SK-N-SH (cell line): ENCODE data around the gene SVIL. TPM values are rescaled to one million over a fixed set of nuclear protein-coding genes. Genes with fewer than 3 reads are reported as not detected.

Experiments
- CTCF ChIA-PET: fragments of 300-600, 350-600 bp; formaldehyde crosslinking; extraction: SDS; loops from one replicate; lab custom pipeline; 2021; lab: Yijun Ruan, JAX
- POLR2A ChIA-PET: fragments of 350-600 bp; sonication (Branson Sonifier 250); formaldehyde crosslinking; extraction: SDS; loops from one replicate; lab custom pipeline; 2020; ENCODE audit warnings: antibody characterized with exemption, inconsistent platforms; lab: Yijun Ruan, JAX
- DNase-seq: peaks from one replicate; pipeline ENCODE4 v3.0.0; 2012
- H2AFZ ChIP-seq: fragments of 200-600 bp; sonication (generic); 2 replicates; pipeline ENCODE4 v1.8.1; 2016; ENCODE audit warnings: antibody characterized with exemption, mild to moderate bottlenecking, low read depth
- H3F3A ChIP-seq: fragments of 200-600 bp; sonication (generic); replicated peaks from 2 replicates; pipeline ENCODE3; 2016; ENCODE audit warnings: antibody characterized with exemption, mild to moderate bottlenecking; ENCODE audit not compliant: insufficient read depth
- H3K27ac ChIP-seq, 2 experiments: fragments of 200-500 bp in 1 of 2; fragments of 200-600 bp in 1 of 2; sonication (Bioruptor generic) in 1 of 2; sonication (generic), shearing (Covaris generic) in 1 of 2; 2 replicates each; pipeline versions ENCODE4 v1.5.1 to v1.6.1; 2014 to 2016; ENCODE audit warnings: low read depth in 2 of 2, inconsistent platforms in 1 of 2, low read length in 1 of 2, mild to moderate bottlenecking in 1 of 2, mixed read lengths in 1 of 2
- H3K27me3 ChIP-seq: fragments of 200-600 bp; sonication (generic), shearing (Covaris generic); 2 replicates; pipeline ENCODE4 v1.6.1; 2016; ENCODE audit warnings: mixed run types; ENCODE audit not compliant: insufficient read depth
- H3K36me3 ChIP-seq, 2 experiments: fragments of 200-500 bp in 1 of 2; fragments of 200-600 bp in 1 of 2; sonication (Bioruptor generic) in 1 of 2; sonication (generic) in 1 of 2; replicated peaks in 1 of 2; 2 replicates each; pipeline versions ENCODE3 to v1.5.1; 2014 to 2016; ENCODE audit warnings: low read length in 1 of 2, mild to moderate bottlenecking in 1 of 2; ENCODE audit not compliant: insufficient read depth in 2 of 2, control insufficient read depth in 1 of 2
- H3K4me1 ChIP-seq, 2 experiments: fragments of 200-500 bp in 1 of 2; fragments of 200-600 bp in 1 of 2; sonication (Bioruptor generic) in 1 of 2; sonication (generic), shearing (Covaris generic) in 1 of 2; 2 replicates each; pipeline versions ENCODE4 v1.5.1 to v1.6.1; 2014 to 2016; ENCODE audit warnings: low read depth in 1 of 2, low read length in 1 of 2, mixed run types in 1 of 2; ENCODE audit not compliant: insufficient read depth in 2 of 2, control insufficient read depth in 1 of 2
- H3K4me2 ChIP-seq: fragments of 200-600 bp; sonication (generic), shearing (Covaris generic); 2 replicates; pipeline ENCODE4 v1.6.1; 2017; ENCODE audit warnings: mixed run types
- H3K4me3 ChIP-seq, 2 experiments: fragments of 200-500 bp in 1 of 2; fragments of 200-600 bp in 1 of 2; sonication (Bioruptor generic) in 1 of 2; sonication (generic), shearing (Covaris generic) in 1 of 2; 2 replicates each; pipeline versions ENCODE4 v1.5.1 to v1.8.1; 2014 to 2016; ENCODE audit warnings: low read depth in 2 of 2, inconsistent platforms in 1 of 2, low read length in 1 of 2, mild to moderate bottlenecking in 1 of 2, mixed read lengths in 1 of 2, moderate library complexity in 1 of 2
- H3K79me2 ChIP-seq: fragments of 200-600 bp; sonication (generic); 2 replicates; pipeline ENCODE4 v1.8.1; 2017; ENCODE audit warnings: mild to moderate bottlenecking; ENCODE audit not compliant: insufficient read depth
- H3K9ac ChIP-seq: fragments of 200-600 bp; sonication (generic); 2 replicates; pipeline ENCODE4 v1.6.1; 2017; ENCODE audit warnings: mixed run types
- H3K9me2 ChIP-seq: fragments of 200-600 bp; sonication (generic); 2 replicates; pipeline ENCODE4 v1.6.1; 2017; ENCODE audit warnings: mixed run types
- H3K9me3 ChIP-seq: fragments of 200-600 bp; sonication (generic); 2 replicates; pipeline ENCODE4 v1.6.1; 2017; ENCODE audit warnings: mixed run types, mild to moderate bottlenecking, moderate library complexity
- H4K20me1 ChIP-seq: fragments of 200-600 bp; sonication (generic); 2 replicates; pipeline ENCODE4 v1.6.1; 2017; ENCODE audit warnings: mild to moderate bottlenecking, mixed run types; ENCODE audit not compliant: insufficient read depth
- ELF1 ChIP-seq: IDR thresholded peaks from 2 replicates; pipeline ENCODE4 v1.4.0; 2012
- EZH2phosphoT487 ChIP-seq: fragments of 200-600 bp; sonication (generic); IDR thresholded peaks from 2 replicates; pipeline ENCODE4 v1.6.1; 2017; ENCODE audit warnings: low read depth, mixed run types, mild to moderate bottlenecking, antibody characterized with exemption, moderate library complexity, borderline replicate concordance
- FOXM1 ChIP-seq: IDR thresholded peaks from 2 replicates; pipeline ENCODE4 v1.4.0; 2012; ENCODE audit warnings: low read depth, mild to moderate bottlenecking
- MEF2A ChIP-seq: IDR thresholded peaks from 2 replicates; pipeline ENCODE4 v1.4.0; 2012; ENCODE audit warnings: low read depth, borderline replicate concordance
- NRF1 ChIP-seq: IDR thresholded peaks from 2 replicates; pipeline ENCODE4 v1.6.1; 2012; ENCODE audit warnings: low read depth, mild to moderate bottlenecking, low read length
- RCOR1 ChIP-seq: fragments of 150-350 bp; IDR thresholded peaks from 2 replicates; pipeline ENCODE4 v1.6.1; 2017; ENCODE audit warnings: antibody characterized with exemption, low read length
- USF1 ChIP-seq: IDR thresholded peaks from 2 replicates; pipeline ENCODE4 v1.4.0; 2012; ENCODE audit warnings: low read depth, borderline replicate concordance
- USF2 ChIP-seq: fragments of 150-350 bp; IDR thresholded peaks from 2 replicates; pipeline ENCODE4 v1.6.1; 2017; ENCODE audit warnings: antibody characterized with exemption, low read length, low read depth, borderline replicate concordance
- WGBS: methylation state at CpG from one replicate; pipeline ENCODE4 v1.1.6; 2017; ENCODE audit warnings: low lambda C conversion rate; 5-methylcytosine and 5-hydroxymethylcytosine counted together
- polyA plus RNA-seq, 3 experiments: library from polyadenylated mRNA; depleted of rRNA; stranded (reverse); fragments of >200 nt; gene quantifications; 2 replicates each; pipeline ENCODE4 v1.2.3, GENCODE V29; 2012
- TF ChIP-seq, protein P1 (sequence below): fragments of 200-600 bp; sonication (generic); IDR thresholded peaks from 2 replicates; pipeline ENCODE4 v1.6.1; 2017; ENCODE audit warnings: antibody characterized with exemption, mild to moderate bottlenecking, moderate library complexity
- TF ChIP-seq, protein P2 (sequence below): fragments of 150-350 bp; IDR thresholded peaks from 2 replicates; pipeline ENCODE4 v1.6.1; 2016; ENCODE audit warnings: mild to moderate bottlenecking, low read depth, low read length
- TF ChIP-seq, protein P3 (sequence below): IDR thresholded peaks from 2 replicates; pipeline ENCODE4 v1.6.1; 2012; ENCODE audit warnings: mild to moderate bottlenecking, low read depth, low read length, moderate library complexity

Gene SVIL
- polyA plus RNA-seq, 1 of the 3 experiments (the other 2 are of a cell fraction): 48.7 TPM

GRCh38 chr10:29612657-29613056, 22.1 kb downstream of the SVIL start:
- Histone ChIP-seq H3K4me3 (no peak overlapping the region), H2AFZ (no peak overlapping the region), H3K27me3 (no peaks in the 10 kb centered on the region), H4K20me1 (peaks cover 80% of the 10 kb centered on the region), H3K27ac (no peak overlapping the region), H3K4me1 (0 out of 4 replicates have a peak, but pooled peaks cover 0 to 5% of the 10 kb centered on the region in 2 experiments), H3K9me3 (no peaks in the 10 kb centered on the region), H3K79me2 (peaks cover 73% of the 10 kb centered on the region), H3K9ac (no peak overlapping the region), H3K9me2 (no peaks in the 10 kb centered on the region), H3F3A (peaks cover 7% of the 10 kb centered on the region), H3K36me3 (peaks cover 0 to 25% of the 10 kb centered on the region in 2 experiments), H3K4me2 (no peak overlapping the region)
- ChIA-PET CTCF (no interaction called here), POLR2A (no interaction called here)
- 99% methylated on average over 8 of the region's 8 CpGs for WGBS
- TF ChIP-seq, protein P1, sequence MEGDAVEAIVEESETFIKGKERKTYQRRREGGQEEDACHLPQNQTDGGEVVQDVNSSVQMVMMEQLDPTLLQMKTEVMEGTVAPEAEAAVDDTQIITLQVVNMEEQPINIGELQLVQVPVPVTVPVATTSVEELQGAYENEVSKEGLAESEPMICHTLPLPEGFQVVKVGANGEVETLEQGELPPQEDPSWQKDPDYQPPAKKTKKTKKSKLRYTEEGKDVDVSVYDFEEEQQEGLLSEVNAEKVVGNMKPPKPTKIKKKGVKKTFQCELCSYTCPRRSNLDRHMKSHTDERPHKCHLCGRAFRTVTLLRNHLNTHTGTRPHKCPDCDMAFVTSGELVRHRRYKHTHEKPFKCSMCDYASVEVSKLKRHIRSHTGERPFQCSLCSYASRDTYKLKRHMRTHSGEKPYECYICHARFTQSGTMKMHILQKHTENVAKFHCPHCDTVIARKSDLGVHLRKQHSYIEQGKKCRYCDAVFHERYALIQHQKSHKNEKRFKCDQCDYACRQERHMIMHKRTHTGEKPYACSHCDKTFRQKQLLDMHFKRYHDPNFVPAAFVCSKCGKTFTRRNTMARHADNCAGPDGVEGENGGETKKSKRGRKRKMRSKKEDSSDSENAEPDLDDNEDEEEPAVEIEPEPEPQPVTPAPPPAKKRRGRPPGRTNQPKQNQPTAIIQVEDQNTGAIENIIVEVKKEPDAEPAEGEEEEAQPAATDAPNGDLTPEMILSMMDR: no peak
- no peak for TF ChIP-seq MEF2A
- no peak for TF ChIP-seq NRF1
- TF ChIP-seq USF1: no peak
- TF ChIP-seq USF2: no peak
- TF ChIP-seq ELF1: no peak
- TF ChIP-seq, protein P2, sequence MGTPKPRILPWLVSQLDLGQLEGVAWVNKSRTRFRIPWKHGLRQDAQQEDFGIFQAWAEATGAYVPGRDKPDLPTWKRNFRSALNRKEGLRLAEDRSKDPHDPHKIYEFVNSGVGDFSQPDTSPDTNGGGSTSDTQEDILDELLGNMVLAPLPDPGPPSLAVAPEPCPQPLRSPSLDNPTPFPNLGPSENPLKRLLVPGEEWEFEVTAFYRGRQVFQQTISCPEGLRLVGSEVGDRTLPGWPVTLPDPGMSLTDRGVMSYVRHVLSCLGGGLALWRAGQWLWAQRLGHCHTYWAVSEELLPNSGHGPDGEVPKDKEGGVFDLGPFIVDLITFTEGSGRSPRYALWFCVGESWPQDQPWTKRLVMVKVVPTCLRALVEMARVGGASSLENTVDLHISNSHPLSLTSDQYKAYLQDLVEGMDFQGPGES: no peak
- TF ChIP-seq FOXM1: no peak
- no peak for DNase-seq

- Histone ChIP-seq H3F3A (peaks cover 7% of the 10 kb centered on the region), H3K27me3 (no peaks in the 10 kb centered on the region), H3K9me2 (no peaks in the 10 kb centered on the region), H3K4me2 (no peak overlapping the region), H3K4me3 (no peak overlapping the region), H3K27ac (no peak overlapping the region), H3K9me3 (no peaks in the 10 kb centered on the region), H3K36me3 (peaks cover 0 to 21% of the 10 kb centered on the region in 2 experiments), H3K9ac (no peak overlapping the region), H3K79me2 (peaks cover 65% of the 10 kb centered on the region), H4K20me1 (peaks cover 75% of the 10 kb centered on the region), H2AFZ (no peak overlapping the region), H3K4me1 (peaks cover 0 to 5% of the 10 kb centered on the region in 2 experiments; a peak in 1 of 4 replicates)
- DNase-seq: no peak
- 86% methylated on average over 6 of the region's 6 CpGs for WGBS
- POLR2A ChIA-PET: no interaction called here
- TF ChIP-seq EZH2phosphoT487: no peak
- no peak for TF ChIP-seq ELF1
- TF ChIP-seq, protein P3, sequence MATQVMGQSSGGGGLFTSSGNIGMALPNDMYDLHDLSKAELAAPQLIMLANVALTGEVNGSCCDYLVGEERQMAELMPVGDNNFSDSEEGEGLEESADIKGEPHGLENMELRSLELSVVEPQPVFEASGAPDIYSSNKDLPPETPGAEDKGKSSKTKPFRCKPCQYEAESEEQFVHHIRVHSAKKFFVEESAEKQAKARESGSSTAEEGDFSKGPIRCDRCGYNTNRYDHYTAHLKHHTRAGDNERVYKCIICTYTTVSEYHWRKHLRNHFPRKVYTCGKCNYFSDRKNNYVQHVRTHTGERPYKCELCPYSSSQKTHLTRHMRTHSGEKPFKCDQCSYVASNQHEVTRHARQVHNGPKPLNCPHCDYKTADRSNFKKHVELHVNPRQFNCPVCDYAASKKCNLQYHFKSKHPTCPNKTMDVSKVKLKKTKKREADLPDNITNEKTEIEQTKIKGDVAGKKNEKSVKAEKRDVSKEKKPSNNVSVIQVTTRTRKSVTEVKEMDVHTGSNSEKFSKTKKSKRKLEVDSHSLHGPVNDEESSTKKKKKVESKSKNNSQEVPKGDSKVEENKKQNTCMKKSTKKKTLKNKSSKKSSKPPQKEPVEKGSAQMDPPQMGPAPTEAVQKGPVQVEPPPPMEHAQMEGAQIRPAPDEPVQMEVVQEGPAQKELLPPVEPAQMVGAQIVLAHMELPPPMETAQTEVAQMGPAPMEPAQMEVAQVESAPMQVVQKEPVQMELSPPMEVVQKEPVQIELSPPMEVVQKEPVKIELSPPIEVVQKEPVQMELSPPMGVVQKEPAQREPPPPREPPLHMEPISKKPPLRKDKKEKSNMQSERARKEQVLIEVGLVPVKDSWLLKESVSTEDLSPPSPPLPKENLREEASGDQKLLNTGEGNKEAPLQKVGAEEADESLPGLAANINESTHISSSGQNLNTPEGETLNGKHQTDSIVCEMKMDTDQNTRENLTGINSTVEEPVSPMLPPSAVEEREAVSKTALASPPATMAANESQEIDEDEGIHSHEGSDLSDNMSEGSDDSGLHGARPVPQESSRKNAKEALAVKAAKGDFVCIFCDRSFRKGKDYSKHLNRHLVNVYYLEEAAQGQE: no peak
- TF ChIP-seq RCOR1: no peak
- CTCF ChIA-PET: interaction anchor here (0.6 to 6.7 kb wide), 4 partner anchors 21 to 217 kb away, joined by 3 to 29 read pairs (median 4); no protein-coding TSS in a partner anchor
Observed at GRCh38 chr10:29611781-29612381, 22.9 kb downstream of the SVIL start.
